Mesodermal cell (in vitro differentiated cells): ENCODE measurements around the gene TRAK1.

Experiments used
- H3K27ac ChIP-seq: 2 replicates; pipeline ENCODE4 v1.7.0; 2013; ENCODE audit warnings: mild to moderate bottlenecking, low read depth, low read length, moderate library complexity; ENCODE audit not compliant: severe bottlenecking
- H3K36me3 ChIP-seq: 2 replicates; pipeline ENCODE4 v1.7.1; 2013; ENCODE audit warnings: mild to moderate bottlenecking, low read length, moderate library complexity; ENCODE audit not compliant: control insufficient read depth, insufficient read depth
- H3K4me1 ChIP-seq: one replicate; pipeline ENCODE4 v1.7.1; 2013; ENCODE audit warnings: mild to moderate bottlenecking, low read length; ENCODE audit not compliant: insufficient read depth, control insufficient read depth, poor library complexity, severe bottlenecking
- H3K4me3 ChIP-seq: 2 replicates; pipeline ENCODE4 v1.7.0; 2013; ENCODE audit warnings: low read length, control low read depth, mild to moderate bottlenecking; ENCODE audit not compliant: insufficient read depth, poor library complexity, severe bottlenecking; ENCODE audit errors: extremely low read depth
- H3K9me3 ChIP-seq: 2 replicates; pipeline ENCODE4 v1.7.1; 2013; ENCODE audit warnings: mild to moderate bottlenecking, low read length, moderate library complexity; ENCODE audit not compliant: control insufficient read depth
- WGBS, 2 experiments: methylation state at CpG; one replicate each; pipeline ENCODE4 v1.1.5; 2013; ENCODE audit warnings: missing lambda C conversion rate in 2 of 2; ENCODE audit not compliant: insufficient coverage in 2 of 2; 5-methylcytosine and 5-hydroxymethylcytosine counted together

Gene TRAK1

GRCh38 chr3:42068303-42069088 lies 22.7 kb upstream of the TRAK1 start:
- Histone ChIP-seq H3K9me3 (no peaks in the 10 kb centered on the region), H3K4me1 (peaks cover 37% of the 10 kb centered on the region), H3K4me3 (no peak overlapping the region), H3K36me3 (no peaks in the 10 kb centered on the region), H3K27ac (peak overlapping the region; percentile 87)
- WGBS, 2 experiments = 95 to 97% methylated on average over 4 to 5 of the region's 7 CpGs

- Histone ChIP-seq H3K27ac (no peak overlapping the region), H3K4me3 (no peak overlapping the region), H3K9me3 (no peaks in the 10 kb centered on the region), H3K36me3 (no peaks in the 10 kb centered on the region), H3K4me1 (peaks cover 33% of the 10 kb centered on the region)
- 100% methylated on average over 1 to 2 of the region's 2 CpGs for WGBS, 2 experiments
These were observed 21.1 kb upstream of the TRAK1 start for GRCh38 chr3:42070089-42070488.

GRCh38 chr3:42070524-42070923 lies 20.6 kb upstream of the TRAK1 start:
- Histone ChIP-seq H3K4me1 (peaks cover 33% of the 10 kb centered on the region), H3K27ac (no peak overlapping the region), H3K36me3 (no peaks in the 10 kb centered on the region), H3K4me3 (no peak overlapping the region), H3K9me3 (no peaks in the 10 kb centered on the region)
- no CpG with 5 or more reads among the region's 1 CpG for WGBS, 2 experiments

- H3K4me1 ChIP-seq = peaks cover 28% of the 10 kb centered on the region
These were observed 19.0 kb upstream of the TRAK1 start for GRCh38 chr3:42071904-42072812.

GRCh38 chr3:42072831-42073301 lies 18.3 kb upstream of the TRAK1 start:
- Histone ChIP-seq H3K36me3 (no peaks in the 10 kb centered on the region), H3K27ac (peak overlapping the region; percentile 85), H3K4me1 (peaks cover 28% of the 10 kb centered on the region), H3K4me3 (no peak overlapping the region), H3K9me3 (peaks cover 4% of the 10 kb centered on the region)
- 78 to 88% methylated on average over 6 to 7 of the region's 7 CpGs for WGBS, 2 experiments

More at GRCh38 chr3:42071904-42072812, 19.0 kb upstream of the TRAK1 start:
- no peak overlapping the region for H3K4me3 ChIP-seq
- WGBS, 2 experiments = 52 to 62% methylated on average over 10 to 12 of the region's 17 CpGs
- peak overlapping the region; percentile 85 for H3K27ac ChIP-seq
- H3K36me3 ChIP-seq = no peaks in the 10 kb centered on the region
- H3K9me3 ChIP-seq = no peaks in the 10 kb centered on the region

- Histone ChIP-seq H3K4me1 (peaks cover 21% of the 10 kb centered on the region), H3K9me3 (peaks cover 15% of the 10 kb centered on the region), H3K4me3 (no peak overlapping the region), H3K27ac (no peak overlapping the region), H3K36me3 (no peaks in the 10 kb centered on the region)
- WGBS, 2 experiments = 89 to 100% methylated on average over 4 of the region's 5 CpGs
These were observed 13.4 kb upstream of the TRAK1 start for GRCh38 chr3:42077785-42078184.

GRCh38 chr3:42078677-42079076 lies 12.5 kb upstream of the TRAK1 start:
- WGBS, 2 experiments = 89 to 100% methylated on average over 1 to 2 of the region's 3 CpGs
- H3K4me3 ChIP-seq = no peak overlapping the region
- H3K9me3 ChIP-seq = peaks cover 15% of the 10 kb centered on the region

GRCh38 chr3:42079701-42080452 lies 11.3 kb upstream of the TRAK1 start:
- WGBS, 2 experiments = 88 to 90% methylated on average over 11 of the region's 13 CpGs
- Histone ChIP-seq H3K4me1 (peaks cover 19% of the 10 kb centered on the region), H3K9me3 (peaks cover 15% of the 10 kb centered on the region), H3K36me3 (no peaks in the 10 kb centered on the region), H3K27ac (peak overlapping the region; percentile 74), H3K4me3 (no peak overlapping the region)

More at GRCh38 chr3:42078677-42079076, 12.5 kb upstream of the TRAK1 start:
- Histone ChIP-seq H3K27ac (no peak overlapping the region), H3K36me3 (no peaks in the 10 kb centered on the region), H3K4me1 (peaks cover 19% of the 10 kb centered on the region)

- Histone ChIP-seq H3K9me3 (peaks cover 15% of the 10 kb centered on the region), H3K27ac (peak overlapping the region; percentile 74), H3K4me3 (no peak overlapping the region), H3K4me1 (peaks cover 19% of the 10 kb centered on the region), H3K36me3 (no peaks in the 10 kb centered on the region)
- 91% methylated on average over 1 of the region's 1 CpG; no CpG with 5 or more reads in 1 of the 2 experiments for WGBS, 2 experiments
These were observed 10.7 kb upstream of the TRAK1 start for GRCh38 chr3:42080453-42080872.

- no peak overlapping the region for H3K27ac ChIP-seq
- H3K9me3 ChIP-seq = peaks cover 15% of the 10 kb centered on the region
- peaks cover 19% of the 10 kb centered on the region for H3K4me1 ChIP-seq
- 87 to 96% methylated on average over 4 to 5 of the region's 7 CpGs for WGBS, 2 experiments
- H3K4me3 ChIP-seq = no peak overlapping the region
- no peaks in the 10 kb centered on the region for H3K36me3 ChIP-seq
These were observed 9.2 kb upstream of the TRAK1 start for GRCh38 chr3:42081838-42082473.
